Measurements from ENCODE around the gene MME. TPM values are rescaled to one million over a fixed set of nuclear protein-coding genes. Genes with fewer than 3 reads are reported as not detected.

The MME gene
- total and polyA plus RNA-seq, 2 of the 4 experiments (the other 2 are of a cell fraction): 11.7 to 22.8 TPM

DNA sequence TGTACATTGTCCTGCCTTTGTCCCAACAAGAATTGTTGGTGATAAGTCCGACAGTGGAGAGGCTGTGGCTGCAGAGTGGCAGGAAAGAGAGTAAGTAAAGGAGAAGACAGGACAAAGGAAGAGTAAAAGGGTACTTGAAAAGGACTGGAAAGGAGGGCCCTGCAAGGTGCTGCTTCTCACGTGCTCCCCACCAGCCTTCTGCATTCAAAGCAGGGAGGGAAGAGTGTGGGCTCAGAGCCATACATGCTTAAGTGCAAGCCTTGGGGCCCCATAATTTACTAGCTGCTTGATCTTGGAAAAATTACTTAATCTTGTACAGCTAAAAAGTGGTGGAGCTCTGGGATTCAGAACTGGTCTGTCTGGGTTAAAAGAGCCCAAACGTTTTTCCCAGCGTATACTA is 29.9 kb downstream of the MME start:
- Histone ChIP-seq H3K23ac (ENCODE audit: low read depth, low read length) (no peak overlapping the region), H2AFZ (replicated peaks; ENCODE audit: low read length, poor library complexity) (no peak overlapping the region), H2BK20ac (ENCODE audit: low read depth, low read length) (no peak overlapping the region), H3K56ac (ENCODE audit: extremely low read depth, insufficient read depth, low read length) (no peak overlapping the region), H2BK15ac (ENCODE audit: low read depth, low read length) (no peak overlapping the region), H3K14ac (replicated peaks; ENCODE audit: low read depth, low read length) (no peak overlapping the region), H2BK5ac (ENCODE audit: low read depth, low read length, poor library complexity, severe bottlenecking) (no peak overlapping the region), H4K20me1 (ENCODE audit: insufficient read depth, low read length) (no peaks in the 10 kb centered on the region), H2AK9ac (replicated peaks; ENCODE audit: low read depth, low read length, poor library complexity) (no peak overlapping the region), H3K27ac (ENCODE audit: insufficient read depth, low read length) (no peak overlapping the region), H3K4me3 (ENCODE audit: insufficient read depth, low read depth, low read length) (no peak overlapping the region), H2AK5ac (ENCODE audit: low read depth, low read length) (no peak overlapping the region), H3K36me3 (ENCODE audit: control insufficient read depth, insufficient read depth, low read length) (no peaks in the 10 kb centered on the region), H4K8ac (ENCODE audit: low read depth in 2 of 2, low read length in 2 of 2) (no peak overlapping the region), H3K9ac (ENCODE audit: low read depth, low read length) (no peak overlapping the region), H2BK120ac (ENCODE audit: low read depth, low read length) (no peak overlapping the region), H3K4me1 (ENCODE audit: control insufficient read depth, insufficient read depth, low read length) (peaks cover 2% of the 10 kb centered on the region), H4K91ac (ENCODE audit: insufficient read depth, low read depth, low read length) (no peak overlapping the region; the same call in 1 of the 2 replicates), H3K79me1 (ENCODE audit: low read depth in 1 of 2, low read length in 2 of 2) (no peaks in the 10 kb centered on the region), H3K4me2 (ENCODE audit: low read depth, low read length) (no peak overlapping the region), H3K4ac (ENCODE audit: low read depth, low read length) (no peak overlapping the region), H3K27me3 (ENCODE audit: control insufficient read depth, insufficient read depth, low read length) (no peaks in the 10 kb centered on the region), H3K18ac (ENCODE audit: low read depth, low read length) (no peak overlapping the region), H3K9me1 (ENCODE audit: insufficient read depth, low read length) (no peaks in the 10 kb centered on the region), H3K9me3 (ENCODE audit: control insufficient read depth, insufficient read depth, low read length) (no peaks in the 10 kb centered on the region), H4K5ac (ENCODE audit: low read depth, low read length) (no peak overlapping the region)
- CTCF ChIA-PET: no interaction called here
- in situ Hi-C loops (cut with MboI; ENCODE audit: low sequenced_read_pairs): no loop called here
- DNase-seq (no peak), ATAC-seq (ENCODE audit: low read depth) (no peak)
- dilution Hi-C loops (cut with HindIII; ENCODE audit: low sequenced_read_pairs, unreplicated experiment): no loop called here
- TF ChIP-seq MXI1 (IDR thresholded peaks at IDR 0.05; ENCODE audit: borderline replicate concordance, low read depth, low read length) (no peak), POLR2A (IDR thresholded peaks at IDR 0.05; ENCODE audit: low read depth, low read length) (no peak), SMC3 (IDR thresholded peaks at IDR 0.05; ENCODE audit: low read depth, low read length) (no peak), RFX5 (IDR thresholded peaks at IDR 0.05; ENCODE audit: low read depth, low read length) (no peak), CHD1 (IDR thresholded peaks at IDR 0.05; ENCODE audit: low read depth, low read length) (no peak), MAZ (IDR thresholded peaks at IDR 0.05; ENCODE audit: borderline replicate concordance, low read depth, low read length) (no peak), NFE2L2 (IDR thresholded peaks at IDR 0.05; ENCODE audit: low read depth, low read length) (no peak), BHLHE40 (IDR thresholded peaks at IDR 0.05; ENCODE audit: low read depth, low read length) (no peak), RCOR1 (IDR thresholded peaks at IDR 0.05; ENCODE audit: insufficient replicate concordance, low read length) (no peak), MAFK (IDR thresholded peaks at IDR 0.05; ENCODE audit: low read depth, low read length) (no peak)
- TF ChIP-seq, protein P1, sequence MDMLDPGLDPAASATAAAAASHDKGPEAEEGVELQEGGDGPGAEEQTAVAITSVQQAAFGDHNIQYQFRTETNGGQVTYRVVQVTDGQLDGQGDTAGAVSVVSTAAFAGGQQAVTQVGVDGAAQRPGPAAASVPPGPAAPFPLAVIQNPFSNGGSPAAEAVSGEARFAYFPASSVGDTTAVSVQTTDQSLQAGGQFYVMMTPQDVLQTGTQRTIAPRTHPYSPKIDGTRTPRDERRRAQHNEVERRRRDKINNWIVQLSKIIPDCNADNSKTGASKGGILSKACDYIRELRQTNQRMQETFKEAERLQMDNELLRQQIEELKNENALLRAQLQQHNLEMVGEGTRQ (IDR thresholded peaks at IDR 0.05; ENCODE audit: low read depth, low read length): no peak
- 71% methylated on average over 2 of the region's 4 CpGs; no CpG with 5 or more reads in 1 of the 2 experiments for WGBS, 2 experiments (ENCODE audit: extremely low coverage in 2 of 2, insufficient read length in 1 of 2)
- POLR2A ChIA-PET (ENCODE audit: unreplicated experiment): no interaction called here
- intact Hi-C loops (cut with micrococcal nuclease): no loop called here
- no TSS peak for BruUV-seq (replicated peaks)
